GM12878 (cell line): Measurements from ENCODE around the gene ELMOD3. TPM values are rescaled to one million over a fixed set of nuclear protein-coding genes. Genes with fewer than 3 reads are reported as not detected.
A peak's percentile ranks its signal among the peaks of the same experiment; 100 is the strongest.

Source experiments
- ATAC-seq: fragments of 200-7000 bp; cut with Tn5 transposase; 3 replicates; pipeline ENCODE4 v1.9.1; 2020; ENCODE audit warnings: mild to moderate bottlenecking, moderate library complexity
- BruUV-seq: library from RNA; stranded (reverse); fragments of 400-500 nt; replicated peaks from 2 replicates; lab custom pipeline; 2021; lab: Mats Ljungman, UMichigan
- CTCF ChIA-PET: fragments of 300-600 bp; sonication (Branson Sonifier 250); formaldehyde crosslinking; extraction: SDS; loops from one replicate; lab custom pipeline; 2021; ENCODE audit warnings: inconsistent platforms; lab: Yijun Ruan, JAX
- POLR2A ChIA-PET: fragments of 350-600 bp; formaldehyde crosslinking; extraction: SDS; loops from one replicate; lab custom pipeline; 2021; ENCODE audit warnings: inconsistent platforms; lab: Charles Lee
- RAD21 ChIA-PET: fragments of 300-600 bp; sonication (Branson Sonifier 250); formaldehyde crosslinking; loops from one replicate; lab custom pipeline; 2023; ENCODE audit warnings: antibody characterized with exemption; ENCODE audit not compliant: unreplicated experiment; lab: Charles Lee
- SMC1A ChIA-PET: fragments of 300-600 bp; sonication (Branson Sonifier 250); formaldehyde crosslinking; loops from one replicate; lab custom pipeline; 2023; ENCODE audit not compliant: unreplicated experiment, uncharacterized antibody; lab: Charles Lee
- DNase-seq: peaks from one replicate; pipeline ENCODE4 v3.0.0-alpha.2; 2011; ENCODE audit warnings: low read depth, low spot score
- FAIRE-seq: peaks from 3 replicates; lab custom pipeline; 2011; peaks lifted over from hg19 to GRCh38; lab: Jason Lieb, UNC
- H2AFZ ChIP-seq: 2 replicates; pipeline ENCODE4 v1.6.0; 2011; ENCODE audit warnings: low read depth, low read length, control low read depth; ENCODE audit not compliant: control insufficient read depth
- H3K27ac ChIP-seq: 2 replicates; pipeline ENCODE4 v1.5.1; 2011; ENCODE audit warnings: control low read depth; ENCODE audit not compliant: control insufficient read depth, insufficient read depth
- H3K27me3 ChIP-seq, 2 experiments: replicated peaks in 1 of 2; 2 replicates each; pipeline versions ENCODE4 v1.6.0 to v1.6.1; 2011; ENCODE audit warnings: low read length in 1 of 2; ENCODE audit not compliant: control insufficient read depth in 2 of 2, insufficient read depth in 2 of 2
- H3K36me3 ChIP-seq, 2 experiments: 2 replicates each; pipeline ENCODE4 v1.5.1; 2011; ENCODE audit warnings: low read length in 1 of 2; ENCODE audit not compliant: control insufficient read depth in 2 of 2, insufficient read depth in 2 of 2
- H3K4me1 ChIP-seq: 2 replicates; pipeline ENCODE4 v1.6.1; 2011; ENCODE audit warnings: mild to moderate bottlenecking, low read length, moderate library complexity, mixed read lengths; ENCODE audit not compliant: control insufficient read depth, insufficient read depth
- H3K4me2 ChIP-seq: 2 replicates; pipeline ENCODE4 v1.6.0; 2011; ENCODE audit warnings: control low read depth; ENCODE audit not compliant: control insufficient read depth, insufficient read depth
- H3K4me3 ChIP-seq: fragments of 200-600 bp; sonication (generic); 2 replicates; pipeline ENCODE4 v1.5.1; 2016
- H3K79me2 ChIP-seq: 2 replicates; pipeline ENCODE4 v1.6.0; 2011; ENCODE audit warnings: low read length; ENCODE audit not compliant: control insufficient read depth, insufficient read depth
- H3K9ac ChIP-seq: 2 replicates; pipeline ENCODE4 v1.8.0; 2011; ENCODE audit warnings: low read length, control low read depth, mixed read lengths; ENCODE audit not compliant: control insufficient read depth, insufficient read depth
- H3K9me3 ChIP-seq: replicated peaks from 3 replicates; pipeline ENCODE4 v1.5.1; 2011; ENCODE audit warnings: mild to moderate bottlenecking, low read length; ENCODE audit not compliant: control insufficient read depth, insufficient read depth
- H4K20me1 ChIP-seq: 2 replicates; pipeline ENCODE4 v1.6.0; 2011; ENCODE audit not compliant: control insufficient read depth, insufficient read depth
- CREM ChIP-seq: IDR thresholded peaks from 2 replicates; pipeline ENCODE4 v1.6.1; 2014; ENCODE audit warnings: antibody characterized with exemption, low read depth
- DPF2 ChIP-seq: fragments of 450-650 bp; IDR thresholded peaks from 2 replicates; pipeline ENCODE4 v1.6.1; 2017; ENCODE audit warnings: mild to moderate bottlenecking
- FOXM1 ChIP-seq: IDR thresholded peaks from 2 replicates; pipeline ENCODE4 v1.6.1; 2012; ENCODE audit warnings: low read depth, mild to moderate bottlenecking, inconsistent platforms, low read length, moderate library complexity
- GATAD2B ChIP-seq: fragments of 450-650 bp; conservative IDR thresholded peaks from 2 replicates; pipeline ENCODE4 v1.6.1; 2017; ENCODE audit warnings: low read depth, mild to moderate bottlenecking, moderate library complexity
- KAT2A ChIP-seq: conservative IDR thresholded peaks from 2 replicates; pipeline ENCODE4 v1.6.1; 2011; ENCODE audit warnings: low read depth, low read length; ENCODE audit not compliant: control insufficient read depth
- KLF5 ChIP-seq: fragments of 450-650 bp; IDR thresholded peaks from 2 replicates; pipeline ENCODE4 v1.6.1; 2014; ENCODE audit warnings: mild to moderate bottlenecking; ENCODE audit not compliant: partially characterized antibody
- MEF2B ChIP-seq: fragments of 450-650 bp; IDR thresholded peaks from 2 replicates; pipeline ENCODE4 v1.6.1; 2018; ENCODE audit warnings: mild to moderate bottlenecking, moderate library complexity; ENCODE audit not compliant: partially characterized antibody, poor library complexity, severe bottlenecking
- SMAD1 ChIP-seq: fragments of 450-650 bp; IDR thresholded peaks from 2 replicates; pipeline ENCODE4 v1.6.1; 2018; ENCODE audit warnings: mild to moderate bottlenecking, low read depth; ENCODE audit not compliant: partially characterized antibody
- SPI1 ChIP-seq: IDR thresholded peaks from 2 replicates; pipeline ENCODE4 v1.6.1; 2011; ENCODE audit warnings: low read depth, mild to moderate bottlenecking, low read length, moderate library complexity, borderline replicate concordance; ENCODE audit not compliant: insufficient read depth
- TCF12 ChIP-seq: IDR thresholded peaks from 2 replicates; pipeline ENCODE4 v1.6.1; 2011; ENCODE audit warnings: low read depth, mild to moderate bottlenecking, low read length
- WGBS: methylation state at CpG from one replicate; pipeline ENCODE4 v1.1.6; 2016; ENCODE audit warnings: low lambda C conversion rate; ENCODE audit not compliant: insufficient replicate concordance, insufficient coverage; ENCODE audit errors: missing lambda C conversion rate; 5-methylcytosine and 5-hydroxymethylcytosine counted together
- in situ Hi-C: fragments of 300-500 bp; cut with MboI; formaldehyde crosslinking; loops from 9 replicates; pipeline ENCODE4 v1.14.3; 2018; ENCODE audit warnings: mixed read lengths
- intact Hi-C: fragments of 100-400 bp; cut with micrococcal nuclease; formaldehyde crosslinking; loops from one replicate; pipeline ENCODE4 v1.14.2; 2022; ENCODE audit not compliant: unreplicated experiment
- polyA plus RNA-seq, 11 experiments: library from polyadenylated mRNA; depleted of rRNA in 4 of 11; unstranded in 6 of 11; stranded (reverse) in 5 of 11; fragments of >200 nt; fragmentation: Nextera tagmentation in 4 of 11; fragmentation: Illumina TruSeq in 1 of 11; extraction: Ambion mirVana in 4 of 11; extraction: Trizol in 1 of 11; gene quantifications; 1 replicate in 1 of 11; 2 replicates in 10 of 11; pipeline versions ENCODE4 v1.2.1 to v1.2.3, GENCODE V29; 2011 to 2016; ENCODE audit warnings: inconsistent platforms in 2 of 11, missing spikeins in 2 of 11, low read depth in 1 of 11
- total RNA-seq, 4 experiments: library from RNA; depleted of rRNA in 3 of 4; stranded (reverse); fragments of >200 nt in 3 of 4; fragmentation: Illumina TruSeq in 1 of 4; extraction: Trizol in 1 of 4; gene quantifications; 2 replicates each; pipeline versions ENCODE4 v1.2.1 to v1.2.3, GENCODE V29; 2013 to 2021

The ELMOD3 gene
- total and polyA plus RNA-seq, 10 of the 15 experiments (the other 5 are each of a cell fraction or from before 2014, with no cell fraction given), result 1.2 to 19.1 (median 12.5) TPM

- H3K4me3 ChIP-seq, result no peak overlapping the region
- intact Hi-C loops, result no loop called here
- no peak overlapping the region for H3K9ac ChIP-seq
- SMC1A ChIA-PET, result interaction anchor here (1.3 to 1.7 kb wide), 2 partner anchors 11 to 17 kb away, joined by 3 to 6 read pairs; no protein-coding TSS in a partner anchor
- 0 out of 2 replicates have a peak overlapping the region, but pooled peaks have one; percentile 9 for H3K4me2 ChIP-seq
- WGBS, result 28% methylated on average over 12 of the region's 15 CpGs
- no TSS peak for BruUV-seq
- H3K9me3 ChIP-seq, result no peaks in the 10 kb centered on the region
- no peaks in the 10 kb centered on the region for H3K27me3 ChIP-seq
- H3K79me2 ChIP-seq, result no peaks in the 10 kb centered on the region
- TF ChIP-seq FOXM1 (no peak), GATAD2B (no peak), SPI1 (no peak), DPF2 (no peak), CREM (no peak), TCF12 (no peak), KAT2A (no peak), MEF2B (no peak), KLF5 (no peak), SMAD1 (no peak)
- TF ChIP-seq, all 136 proteins: peak for 0
- ChIA-PET RAD21 (interaction anchor here (2.3 kb wide), 1 partner anchor 9 kb away, joined by 7 read pairs; no protein-coding TSS in a partner anchor), CTCF (interaction anchor here (0.8 to 3.2 kb wide), 3 partner anchors 9 to 42 kb away, joined by 3 to 27 read pairs (median 4); no protein-coding TSS in a partner anchor), POLR2A (interaction anchor here (0.8 kb wide), 1 partner anchor 13 kb away, joined by 3 read pairs; no protein-coding TSS in a partner anchor)
- FAIRE-seq (no peak), ATAC-seq (peak; percentile 54), DNase-seq (no peak)
- H2AFZ ChIP-seq, result no peak overlapping the region; the same call in 1 of the 2 replicates
- H3K4me1 ChIP-seq, result peaks cover 19% of the 10 kb centered on the region
- in situ Hi-C loops, result no loop called here
- H3K27ac ChIP-seq, result no peak overlapping the region
- H4K20me1 ChIP-seq, result no peaks in the 10 kb centered on the region
- H3K36me3 ChIP-seq, result no peaks in the 10 kb centered on the region; a peak in 1 of 4 replicates
Measured at GRCh38 chr2:85308896-85309555, 45.5 kb upstream of the ELMOD3 start.
